Ecto neural progenitor cell (in vitro differentiated cells): ENCODE measurements around the gene STEAP3.

Experiments
- DNase-seq: peaks from one replicate; pipeline ENCODE4 v3.0.0-alpha.2; 2018; ENCODE audit warnings: low spot score

The STEAP3 gene

DNA sequence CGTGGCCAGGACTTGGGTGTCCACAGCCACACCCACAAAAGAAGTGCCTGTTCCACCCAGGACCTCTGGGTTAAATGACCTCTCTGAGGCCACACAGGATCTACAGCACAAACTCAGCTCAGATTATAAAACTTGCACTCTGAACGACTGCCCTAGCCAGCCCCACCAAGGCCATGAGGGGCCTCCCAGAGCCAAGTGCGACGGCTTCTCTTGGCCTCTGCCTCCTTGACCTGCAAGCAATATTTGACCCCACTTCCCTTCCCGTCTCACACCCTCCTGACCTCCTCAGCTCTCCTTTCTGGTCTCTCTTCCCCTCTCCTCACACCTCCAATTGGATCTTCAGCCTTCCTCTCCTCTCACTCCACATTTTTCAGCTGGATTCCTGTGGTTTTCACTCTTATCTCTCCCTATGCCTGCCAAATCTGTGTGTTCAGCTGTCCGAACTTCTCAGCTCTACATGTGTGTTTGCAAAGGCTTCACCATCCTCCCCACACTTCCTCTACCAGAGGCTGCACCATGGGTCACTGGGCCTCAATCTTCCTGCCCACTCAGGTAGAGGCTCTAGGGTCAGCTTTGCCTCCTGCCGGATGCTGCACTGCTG is 25.3 kb upstream of the STEAP3 start:
- DNase-seq = no peak

GRCh38 chr2:119201815-119202214 is 21.8 kb upstream of the STEAP3 start:
- no peak for DNase-seq

- no peak for DNase-seq
Observed at GRCh38 chr2:119202610-119203310, 20.9 kb upstream of the STEAP3 start.

DNA sequence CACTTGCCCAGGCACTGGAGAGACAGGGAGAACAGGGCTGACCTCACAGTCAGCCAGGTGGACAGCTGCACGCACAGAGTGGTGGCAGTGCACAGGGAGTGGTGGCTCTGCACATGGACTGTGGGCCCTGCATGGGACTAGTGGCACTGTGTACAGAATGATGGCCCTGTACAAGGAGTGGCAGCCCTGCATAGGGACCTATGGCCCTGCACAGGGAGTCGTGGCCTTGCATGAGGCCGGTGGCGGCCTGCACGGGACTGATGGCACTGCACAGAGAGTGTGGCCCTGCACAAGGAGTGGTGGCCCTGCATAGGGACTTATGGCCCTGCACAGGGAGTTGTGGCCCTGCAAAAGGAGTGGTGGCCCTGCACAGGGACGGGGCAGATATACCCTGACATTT is 19.1 kb upstream of the STEAP3 start:
- DNase-seq = no peak

- DNase-seq = no peak
Observed at GRCh38 chr2:119205001-119205706, 18.5 kb upstream of the STEAP3 start.

GRCh38 chr2:119206201-119206600 is 17.4 kb upstream of the STEAP3 start:
- DNase-seq = no peak

DNA sequence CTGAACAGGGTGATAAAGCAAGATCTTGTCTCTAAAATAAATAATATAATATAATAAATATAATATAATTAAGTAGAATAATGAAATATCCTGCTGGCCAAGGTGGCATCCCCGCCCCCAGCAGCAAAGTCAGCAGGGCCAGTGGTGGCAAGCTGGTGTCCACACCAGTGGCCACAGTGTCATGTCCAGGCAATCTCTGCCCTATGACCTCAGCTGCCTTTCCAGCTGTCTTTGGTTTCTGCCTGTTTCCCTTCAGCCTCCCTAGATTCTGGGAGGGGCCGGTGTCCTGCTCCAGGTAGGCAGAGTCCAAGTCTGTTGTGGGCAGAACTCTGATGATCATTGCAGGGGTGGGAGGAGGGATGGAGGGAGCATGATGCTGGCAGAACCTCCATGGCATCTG is 16.2 kb upstream of the STEAP3 start:
- no peak for DNase-seq

GRCh38 chr2:119208791-119209203 is 14.8 kb upstream of the STEAP3 start:
- DNase-seq = no peak

GRCh38 chr2:119212139-119212800 is 11.4 kb upstream of the STEAP3 start:
- DNase-seq = no peak

DNA sequence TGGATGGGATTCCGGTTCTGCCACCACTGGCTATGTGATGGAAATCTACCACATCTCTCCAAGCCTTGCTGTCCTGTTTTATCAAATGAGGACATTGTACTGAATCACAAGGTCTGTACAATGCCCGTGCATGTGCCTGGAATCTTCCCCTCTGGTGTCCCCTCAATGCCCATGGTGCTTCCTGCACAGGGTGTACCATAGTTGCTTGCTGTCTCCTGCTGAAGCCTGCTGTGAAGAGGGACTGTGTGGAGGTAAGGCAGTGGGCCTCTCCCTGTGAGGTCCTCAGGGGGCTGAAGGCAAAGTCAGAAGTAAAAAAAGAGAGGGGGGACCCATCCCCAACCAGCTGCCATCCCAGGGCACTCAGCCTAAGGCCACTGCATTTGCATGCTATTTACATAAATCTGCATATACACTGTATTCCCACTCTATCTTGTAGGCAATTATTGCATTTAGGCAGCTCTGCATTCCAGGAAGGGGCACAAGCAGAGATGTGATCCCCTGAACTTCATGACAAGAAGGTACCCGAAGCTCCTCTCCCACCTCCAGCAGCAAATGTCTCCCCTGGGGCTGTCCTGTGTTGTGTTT is 9.1 kb upstream of the STEAP3 start:
- DNase-seq = no peak

- DNase-seq = no peak
Observed at GRCh38 chr2:119216994-119217393, 6.6 kb upstream of the STEAP3 start.

DNA sequence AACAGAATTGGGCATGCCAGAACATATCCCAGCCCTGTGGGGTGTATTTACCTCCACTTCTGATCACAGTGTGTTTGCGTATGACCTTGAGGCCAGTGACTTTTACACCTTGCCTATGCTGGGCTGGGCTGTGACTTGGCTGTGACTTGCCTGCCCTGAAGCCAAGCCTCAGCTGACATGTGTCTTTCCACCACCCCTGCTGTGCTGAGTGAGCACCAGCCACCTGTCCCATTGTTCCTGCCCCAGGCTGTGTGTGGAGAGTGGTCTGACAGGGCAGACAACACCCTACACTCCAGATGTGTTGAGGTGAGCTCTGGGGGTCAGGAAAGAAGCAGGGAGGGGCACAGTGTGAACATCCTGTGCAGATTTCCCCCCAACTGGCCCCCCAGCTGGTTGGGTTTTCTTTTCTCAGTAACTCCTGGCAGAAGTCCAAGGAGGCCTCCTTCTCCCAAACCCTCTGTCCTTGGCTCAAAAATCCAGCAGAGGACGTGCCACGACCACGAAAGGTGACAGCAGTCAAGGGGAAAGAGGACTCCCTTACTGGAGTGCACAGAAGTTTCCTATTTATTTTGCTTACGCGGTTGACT is 5.1 kb upstream of the STEAP3 start:
- no peak for DNase-seq

GRCh38 chr2:119219873-119220272 is 3.8 kb upstream of the STEAP3 start:
- DNase-seq = no peak

DNA sequence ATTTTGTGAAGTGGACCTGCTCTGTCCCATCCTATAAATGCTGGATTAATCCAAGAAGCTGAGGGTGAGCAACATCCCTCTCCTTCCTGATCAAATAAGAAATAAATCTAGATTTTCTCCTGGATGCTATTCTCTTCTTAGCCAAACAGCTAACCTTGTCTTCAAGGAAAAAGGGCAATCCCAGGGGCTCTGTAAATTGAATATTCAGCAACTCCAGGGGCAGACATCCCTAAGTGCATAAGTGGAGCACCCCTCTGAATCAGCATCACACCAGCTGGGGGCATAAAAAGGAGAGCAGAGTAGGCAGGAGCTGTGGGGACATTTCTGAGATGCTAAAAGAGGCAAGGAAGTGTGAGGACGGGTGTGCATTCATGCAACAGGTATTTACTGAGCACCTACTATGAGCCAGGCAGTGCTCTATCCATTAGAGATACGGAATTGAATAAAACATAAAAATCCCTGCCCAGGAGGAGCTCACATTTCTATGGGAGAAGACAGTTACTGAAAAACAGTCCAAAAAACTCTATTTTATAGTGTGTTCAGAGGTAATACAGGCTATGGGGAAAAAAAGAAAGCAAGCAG is 2.8 kb upstream of the STEAP3 start:
- no peak for DNase-seq

GRCh38 chr2:119221609-119222008 is 2.0 kb upstream of the STEAP3 start:
- no peak for DNase-seq

- DNase-seq = no peak
Observed at GRCh38 chr2:119222213-119222612, 1.4 kb upstream of the STEAP3 start.

GRCh38 chr2:119222863-119223520 is 642 bp upstream of the STEAP3 start:
- DNase-seq = no peak

DNA sequence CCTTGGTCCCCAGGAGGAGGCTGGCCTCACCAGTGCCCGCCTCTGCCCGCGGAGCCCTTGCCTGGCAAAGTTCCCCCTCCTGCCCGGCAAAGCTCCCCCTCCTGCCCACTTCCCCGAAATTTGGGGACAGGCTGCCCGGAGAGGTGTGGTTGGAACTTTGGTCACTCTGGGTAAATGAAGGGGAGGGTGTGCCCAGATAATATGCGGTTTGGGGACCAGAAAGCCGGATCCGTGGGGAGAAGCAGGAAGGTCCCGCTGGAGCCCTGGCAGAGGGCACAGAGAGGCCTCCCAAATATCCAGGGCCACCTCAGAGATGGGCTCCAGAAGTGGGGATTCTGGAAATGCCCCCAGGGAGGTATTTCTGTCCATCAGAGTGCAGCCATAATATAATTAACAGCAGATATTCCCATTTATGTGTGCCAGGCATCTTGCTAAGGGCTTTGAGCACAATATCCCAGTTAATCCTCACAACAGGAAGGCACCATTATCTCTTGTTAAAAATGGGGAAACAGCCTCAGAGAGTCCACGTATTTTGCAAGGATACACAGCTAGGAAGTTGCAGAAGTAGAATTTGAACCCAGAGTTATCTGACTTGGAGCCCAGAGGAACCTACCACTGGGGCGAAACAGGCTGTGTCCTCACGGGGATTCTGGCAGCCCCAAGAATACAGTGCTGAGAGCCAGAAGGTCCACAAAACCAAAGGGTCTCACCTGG is 914 bp downstream of the STEAP3 start:
- DNase-seq = no peak

DNA sequence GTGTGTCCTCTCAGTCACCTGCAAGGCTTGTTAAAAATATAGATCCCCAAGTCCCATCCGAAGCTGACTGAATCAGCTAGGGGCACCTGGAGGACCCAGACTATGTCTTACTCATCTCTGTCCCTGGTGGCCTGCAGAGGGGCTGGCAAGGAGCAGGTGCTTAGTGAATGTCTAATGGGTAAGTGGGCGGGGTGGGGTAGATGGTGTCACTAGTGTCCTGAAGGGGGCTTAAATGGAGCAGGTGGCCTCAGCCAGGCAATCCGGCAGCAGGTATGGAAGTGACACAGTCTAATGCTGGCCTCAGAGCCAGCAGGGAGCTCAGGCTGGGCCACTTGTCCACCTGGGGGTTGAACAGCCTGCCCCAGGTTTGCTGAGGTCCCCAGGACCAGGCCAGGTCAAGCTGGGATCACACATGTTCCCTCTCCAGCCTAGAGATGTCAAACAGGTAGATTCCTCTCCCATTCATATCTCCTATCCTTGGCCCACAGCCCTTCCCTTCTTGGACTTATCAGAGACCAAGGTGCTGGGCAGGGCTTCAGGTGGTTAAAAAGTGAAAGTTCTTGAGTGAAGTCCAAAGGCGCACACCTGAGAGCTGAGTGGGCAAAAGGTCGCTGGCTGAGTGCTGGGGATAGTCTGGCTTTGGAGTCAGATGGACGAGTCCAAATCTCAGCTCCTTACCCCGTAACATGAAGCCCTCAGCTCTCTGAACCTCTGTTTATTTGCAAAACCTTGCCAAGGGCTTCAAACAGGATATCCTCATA is 1.7 kb downstream of the STEAP3 start:
- no peak for DNase-seq

DNA sequence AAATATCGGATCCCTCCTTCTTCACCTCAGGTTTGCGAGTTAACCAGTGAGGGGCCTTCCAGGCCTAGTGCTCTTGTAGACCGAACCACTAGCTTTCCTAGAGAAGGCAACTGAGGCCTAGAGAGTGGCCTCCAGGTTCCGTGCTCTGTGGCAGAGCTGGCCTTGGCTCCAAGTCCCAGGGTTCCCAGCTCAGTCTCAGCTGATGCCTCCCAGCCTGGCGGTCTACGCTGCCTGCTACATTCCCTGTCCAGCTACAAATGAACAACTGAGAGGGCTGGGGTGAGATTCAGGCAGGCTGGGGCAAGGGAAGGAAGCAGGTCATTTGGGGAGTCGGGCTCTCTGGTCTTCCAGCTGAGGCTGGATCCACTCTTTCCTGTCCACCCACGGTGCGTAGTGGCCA is 2.3 kb downstream of the STEAP3 start:
- DNase-seq = no peak
